Aorta (tissue), 5 donors: ENCODE results near the gene SPOP. TPM values are rescaled to one million over a fixed set of nuclear protein-coding genes. Genes with fewer than 3 reads are reported as not detected.

Source experiments
- ATAC-seq: fragments of 200-7000 bp; cut with Tn5 transposase; one replicate; pipeline ENCODE4 v1.9.1; 2022; ENCODE audit warnings: moderate library complexity; ENCODE audit not compliant: low FRiP score
- DNase-seq, 2 donors: peaks; one replicate each; pipeline ENCODE4 v3.0.0-alpha.2; 2020
- H3K27ac ChIP-seq, 2 donors: one replicate each; pipeline ENCODE4 v1.5.1; 2013; ENCODE audit warnings: low read length in 2 of 2, mild to moderate bottlenecking in 2 of 2, moderate library complexity in 2 of 2, control low read depth in 1 of 2, inconsistent platforms in 1 of 2, low read depth in 1 of 2
- H3K27me3 ChIP-seq, 2 donors: one replicate each; pipeline ENCODE4 v1.6.1; 2013; ENCODE audit warnings: control low read depth in 1 of 2, low read length in 1 of 2, mild to moderate bottlenecking in 1 of 2, moderate library complexity in 1 of 2; ENCODE audit not compliant: insufficient read depth in 2 of 2, control insufficient read depth in 1 of 2
- H3K36me3 ChIP-seq, 2 donors: one replicate each; pipeline ENCODE4 v1.6.1; 2013; ENCODE audit warnings: control low read depth in 1 of 2, low read length in 1 of 2, mild to moderate bottlenecking in 1 of 2; ENCODE audit not compliant: insufficient read depth in 2 of 2, control insufficient read depth in 1 of 2
- H3K4me1 ChIP-seq, 2 donors: one replicate each; pipeline ENCODE4 v1.6.1; 2013; ENCODE audit warnings: low read length in 2 of 2, control low read depth in 1 of 2, mild to moderate bottlenecking in 1 of 2, moderate library complexity in 1 of 2; ENCODE audit not compliant: insufficient read depth in 2 of 2, control insufficient read depth in 1 of 2
- H3K4me3 ChIP-seq, 2 donors: one replicate each; pipeline ENCODE4 v1.5.1; 2013; ENCODE audit warnings: low read length in 2 of 2, control low read depth in 1 of 2, mild to moderate bottlenecking in 1 of 2
- H3K9me3 ChIP-seq: one replicate; pipeline ENCODE4 v1.6.1; 2013; ENCODE audit warnings: mild to moderate bottlenecking, low read length; ENCODE audit not compliant: control insufficient read depth
- WGBS, 2 donors: extraction: QIAGEN DNeasy Blood & Tissue Kit; methylation state at CpG; one replicate each; pipeline ENCODE4 v1.1.7; 2013; 5-methylcytosine and 5-hydroxymethylcytosine counted together
- intact Hi-C, 2 donors: fragments of 100-400 bp; cut with DNase I; formaldehyde crosslinking; loops; one replicate each; pipeline versions ENCODE4 v1.14.2 to v1.15.0; 2022
- polyA plus RNA-seq, 2 donors: library from polyadenylated mRNA; stranded (reverse); fragments of 200-250 nt; gene quantifications; one replicate each; pipeline ENCODE4 v1.2.3, GENCODE V29; 2013
- total RNA-seq, 2 donors: library from RNA; stranded (reverse); fragmentation: NEBNext Ultra II Directional; extraction: Animal tissue kit (Norgen Biotek cat#: 25700); gene quantifications; one replicate each; pipeline ENCODE4 v1.2.1, GENCODE V29; 2021
- donor health status: healthy with polysubstance abuse.
- donor health status: Bipolar disorder and iron deficiency.
- donor health status: DM: no; HTN: no; CAD: no.
- donor health status: DM: no; HTN: no; CAD: no.
- donor health status: DM: yes; HTN: yes; CAD: no.

The SPOP gene
- total and polyA plus RNA-seq, 4 donors: 54.5 to 289 (median 86.8) TPM

DNA sequence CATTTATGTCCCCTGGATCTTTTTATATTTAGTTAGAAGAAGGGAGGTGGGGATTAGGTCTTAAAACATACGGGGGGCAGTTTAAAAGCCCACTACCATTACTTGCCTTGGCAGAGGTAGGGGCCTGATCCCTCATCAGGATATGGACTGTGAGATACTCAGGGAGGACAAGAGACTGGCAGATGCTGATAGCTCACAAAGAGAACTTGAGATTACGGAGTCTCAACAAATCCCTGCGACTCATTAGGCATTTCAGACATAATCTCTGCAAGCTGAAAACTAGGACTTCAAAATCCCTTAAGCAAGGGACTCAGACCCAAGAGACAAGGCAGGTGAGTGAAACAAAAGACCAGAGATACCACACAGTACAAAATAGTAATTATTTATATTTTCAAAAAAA, 79.0 kb downstream of the SPOP start:
- intact Hi-C loops: loop anchor here in 1 of 2 donors (5.0 kb wide), 1 partner anchor 73 kb away; no protein-coding TSS in a partner anchor
- 90 to 94% methylated on average over 3 of the region's 3 CpGs for WGBS, 2 donors
- H3K4me3 ChIP-seq: no peak overlapping the region
- H3K4me1 ChIP-seq: peaks cover 0 to 3% of the 10 kb centered on the region in 2 donors
- DNase-seq: no peak
- no peaks in the 10 kb centered on the region for H3K9me3 ChIP-seq
- peaks cover 6 to 10% of the 10 kb centered on the region in 2 donors for H3K36me3 ChIP-seq
- ATAC-seq: no peak
- no peaks in the 10 kb centered on the region for H3K27me3 ChIP-seq
- H3K27ac ChIP-seq: no peak overlapping the region

DNA sequence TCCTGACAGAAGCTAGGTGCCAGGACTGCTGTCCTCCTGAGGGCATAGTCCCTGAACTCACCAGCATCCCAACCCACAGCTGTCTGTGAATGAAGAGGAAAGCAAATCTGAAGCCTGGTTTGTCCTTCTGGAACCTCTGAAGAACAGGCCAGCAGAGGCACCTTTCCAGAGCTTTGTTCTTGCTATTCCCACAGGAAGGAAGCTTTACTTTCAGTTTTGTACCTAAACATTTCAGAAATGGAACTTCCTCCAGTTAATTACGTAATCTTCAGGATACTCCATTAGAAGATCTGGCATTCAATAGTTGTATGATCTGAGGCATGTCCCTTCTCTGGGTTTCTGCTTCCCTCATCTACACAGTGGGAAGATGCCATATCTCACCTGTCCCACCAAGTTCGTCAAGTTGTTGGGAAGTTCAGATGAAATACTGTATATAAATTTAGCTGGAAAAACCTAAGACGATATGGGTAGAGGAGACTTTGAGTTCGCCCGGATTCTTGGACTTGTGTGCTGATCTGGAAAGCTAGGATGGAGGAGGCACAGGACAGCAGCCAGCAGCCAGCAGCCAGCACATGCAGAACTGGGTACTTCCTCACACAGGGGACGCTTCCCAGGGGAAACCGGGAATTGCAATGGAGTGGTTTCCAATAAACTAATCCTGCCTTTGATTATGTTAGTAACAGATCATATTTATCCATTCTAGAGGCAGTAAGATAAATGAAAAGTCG, 79.8 kb downstream of the SPOP start:
- 45 to 52% methylated on average over 8 of the region's 8 CpGs for WGBS, 2 donors
- Histone ChIP-seq H3K27me3 (no peaks in the 10 kb centered on the region), H3K36me3 (peaks cover 6 to 10% of the 10 kb centered on the region in 2 donors), H3K4me3 (no peak overlapping the region), H3K27ac (peak overlapping the region in 1 of 2 donors; percentile 41), H3K9me3 (no peaks in the 10 kb centered on the region), H3K4me1 (no peaks in the 10 kb centered on the region)
- ATAC-seq: no peak
- intact Hi-C loops: loop anchor here in 1 of 2 donors (5.0 kb wide), 1 partner anchor 74 kb away; no protein-coding TSS in a partner anchor
- no peak for DNase-seq

DNA sequence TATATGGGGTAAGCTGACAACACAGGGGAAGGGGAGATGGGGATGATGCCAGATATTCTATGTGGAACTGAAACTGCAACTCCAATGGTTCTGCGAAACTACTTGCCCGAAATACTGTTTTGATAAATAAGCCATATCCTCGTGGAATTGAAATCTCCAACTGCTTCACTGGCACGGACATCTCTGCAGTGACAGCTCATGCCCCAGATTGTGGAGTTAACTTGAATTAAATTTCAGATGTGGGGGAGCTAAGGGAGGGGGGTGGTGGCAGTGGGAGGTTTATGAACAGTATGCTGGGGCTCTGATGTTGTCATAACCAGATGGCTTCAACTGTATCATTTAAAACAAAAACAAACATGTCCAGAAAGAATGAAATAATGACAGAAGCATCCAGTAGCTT, 80.5 kb downstream of the SPOP start:
- H3K4me3 ChIP-seq: no peak overlapping the region
- H3K27me3 ChIP-seq: no peaks in the 10 kb centered on the region
- no peak overlapping the region for H3K27ac ChIP-seq
- H3K36me3 ChIP-seq: peaks cover 6 to 10% of the 10 kb centered on the region in 2 donors
- H3K4me1 ChIP-seq: no peaks in the 10 kb centered on the region
- intact Hi-C loops: loop anchor here in 1 of 2 donors (5.0 kb wide), 1 partner anchor 75 kb away; no protein-coding TSS in a partner anchor
- DNase-seq (no peak), ATAC-seq (no peak)
- WGBS, 2 donors: 81 to 86% methylated on average over 4 of the region's 4 CpGs
- H3K9me3 ChIP-seq: no peaks in the 10 kb centered on the region

DNA sequence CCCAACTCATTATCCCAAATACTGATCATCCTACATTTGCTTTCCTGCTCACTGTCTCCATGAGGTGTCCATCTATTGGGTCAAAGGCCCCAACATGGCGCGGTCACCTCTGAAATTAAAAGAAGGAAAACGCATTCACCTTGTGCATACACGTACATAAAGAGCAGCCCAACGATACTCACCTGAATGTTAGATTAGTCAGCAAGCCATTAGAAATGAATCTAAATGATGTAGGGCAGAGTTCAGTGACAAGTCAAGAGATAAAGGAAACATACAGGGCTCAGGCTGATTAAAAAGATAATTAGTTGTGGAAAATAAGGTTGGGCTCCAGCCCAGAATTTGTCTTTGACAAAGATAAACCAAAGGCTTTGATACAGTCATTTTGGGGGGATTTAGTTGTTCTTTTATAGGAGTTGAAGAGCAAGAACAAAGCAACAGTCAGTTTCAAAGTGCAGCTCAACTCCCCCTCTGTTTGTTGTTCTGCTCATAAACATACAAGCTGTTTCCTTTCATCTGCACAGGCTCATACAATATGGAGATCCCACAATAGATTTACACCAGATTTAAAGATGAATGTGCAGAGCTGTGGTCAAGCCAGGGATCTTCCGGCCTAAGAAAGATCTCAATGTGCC, 81.2 kb downstream of the SPOP start:
- Histone ChIP-seq H3K9me3 (no peaks in the 10 kb centered on the region), H3K27me3 (no peaks in the 10 kb centered on the region), H3K27ac (no peak overlapping the region), H3K4me3 (no peak overlapping the region), H3K36me3 (peaks cover 8 to 9% of the 10 kb centered on the region in 2 donors), H3K4me1 (no peaks in the 10 kb centered on the region)
- ATAC-seq (no peak), DNase-seq (no peak)
- 93 to 96% methylated on average over 6 of the region's 6 CpGs for WGBS, 2 donors
- intact Hi-C loops: loop anchor here in 1 of 2 donors (5.0 kb wide), 1 partner anchor 76 kb away; no protein-coding TSS in a partner anchor

DNA sequence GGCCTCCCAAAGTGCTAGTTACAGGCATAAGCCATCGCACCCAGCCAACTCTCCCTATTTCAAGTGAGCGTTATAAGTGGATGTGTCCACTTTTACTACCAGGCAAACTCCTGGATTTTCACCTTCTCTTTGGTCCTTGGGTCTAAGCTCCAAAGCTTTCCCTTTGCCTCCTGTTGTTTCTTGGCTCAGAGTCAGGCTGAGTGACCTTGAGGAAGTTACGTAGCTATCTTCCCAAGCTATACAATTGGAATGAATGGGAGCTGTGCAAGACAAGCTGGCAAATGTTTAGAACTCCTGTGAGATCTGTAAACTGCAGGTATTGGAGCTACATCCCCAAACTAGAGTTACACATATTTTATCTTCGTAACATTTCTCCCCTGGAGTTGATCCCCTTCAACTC, 81.9 kb downstream of the SPOP start:
- Histone ChIP-seq H3K36me3 (peaks cover 8% of the 10 kb centered on the region in 2 donors), H3K9me3 (no peaks in the 10 kb centered on the region), H3K4me1 (no peaks in the 10 kb centered on the region), H3K27ac (no peak overlapping the region), H3K27me3 (no peaks in the 10 kb centered on the region), H3K4me3 (no peak overlapping the region)
- intact Hi-C loops: loop anchor here in 1 of 2 donors (5.0 kb wide), 1 partner anchor 76 kb away; no protein-coding TSS in a partner anchor
- ATAC-seq: no peak
- DNase-seq: no peak
- 93 to 95% methylated on average over 4 of the region's 4 CpGs for WGBS, 2 donors

DNA sequence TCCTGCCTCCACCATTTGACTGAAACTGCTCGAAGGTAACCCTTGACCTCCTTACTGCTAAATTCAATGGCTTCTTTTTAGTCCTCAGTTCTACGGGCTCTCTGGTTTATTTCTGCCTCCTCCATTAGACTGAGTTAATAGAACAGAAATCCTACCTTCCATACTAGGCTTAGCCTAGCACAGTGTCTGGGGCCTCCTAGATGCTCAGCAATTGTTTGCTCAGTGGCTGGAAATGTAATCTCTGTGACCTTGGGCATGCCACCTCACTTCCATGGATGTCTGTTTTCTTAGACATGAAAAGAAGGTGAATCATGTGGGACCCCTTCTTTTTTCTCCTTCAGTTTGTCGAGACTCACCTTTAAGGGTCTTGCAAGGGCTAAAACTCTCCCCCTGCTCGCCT, 82.6 kb downstream of the SPOP start:
- Histone ChIP-seq H3K27me3 (no peaks in the 10 kb centered on the region), H3K36me3 (peaks cover 4 to 8% of the 10 kb centered on the region in 2 donors), H3K4me3 (no peak overlapping the region), H3K4me1 (no peaks in the 10 kb centered on the region), H3K27ac (no peak overlapping the region), H3K9me3 (no peaks in the 10 kb centered on the region)
- ATAC-seq: no peak
- DNase-seq: no peak
- intact Hi-C loops: loop anchor here in 1 of 2 donors (5.0 kb wide), 1 partner anchor 77 kb away; no protein-coding TSS in a partner anchor
- WGBS, 2 donors: 90 to 95% methylated on average over 3 to 4 of the region's 4 CpGs

DNA sequence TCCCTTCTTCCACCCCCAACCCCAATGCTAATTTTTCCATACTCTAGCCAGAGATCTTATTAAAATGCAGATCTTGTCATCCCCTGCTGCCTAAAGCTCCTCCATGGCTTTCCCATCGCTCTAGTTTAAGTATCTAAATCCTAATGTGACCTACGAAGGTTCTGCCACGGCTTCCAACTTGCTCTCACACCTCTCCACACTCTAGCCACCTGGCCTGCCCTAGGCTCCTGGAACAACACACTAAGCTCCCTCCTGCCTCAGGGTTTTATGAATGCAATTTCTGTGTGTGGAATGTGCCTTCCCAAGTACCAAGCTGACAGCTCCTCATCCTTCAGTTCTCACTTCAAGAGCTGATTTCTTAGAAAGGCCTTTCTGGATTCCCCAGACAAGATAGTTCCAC, 85.6 kb downstream of the SPOP start:
- DNase-seq (no peak), ATAC-seq (no peak)
- H3K36me3 ChIP-seq: peaks cover 2 to 5% of the 10 kb centered on the region in 2 donors
- no peaks in the 10 kb centered on the region for H3K9me3 ChIP-seq
- H3K4me3 ChIP-seq: no peak overlapping the region
- peaks cover 2% of the 10 kb centered on the region in 2 donors for H3K4me1 ChIP-seq
- no peaks in the 10 kb centered on the region for H3K27me3 ChIP-seq
- 92 to 95% methylated on average over 3 of the region's 3 CpGs for WGBS, 2 donors
- no peak overlapping the region for H3K27ac ChIP-seq
- intact Hi-C loops: no loop called here

DNA sequence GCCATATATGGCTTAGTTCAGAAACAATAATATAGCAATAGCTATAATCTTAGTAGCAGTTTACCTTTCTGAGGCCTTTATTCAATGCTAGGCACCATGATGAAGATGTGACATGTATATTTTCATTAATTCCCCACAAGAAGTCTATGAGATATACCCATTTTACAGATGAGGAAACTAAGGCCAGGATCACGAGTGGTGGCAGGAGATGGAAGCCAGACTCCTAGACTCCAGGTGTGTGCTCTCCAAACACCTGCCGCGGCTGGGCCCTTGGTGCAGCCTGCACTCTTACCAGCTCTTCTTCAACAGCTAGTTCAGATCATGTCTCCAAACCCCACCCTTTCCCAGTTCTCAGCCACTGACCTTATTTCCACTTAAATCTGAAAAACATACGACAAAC, 87.0 kb downstream of the SPOP start:
- Histone ChIP-seq H3K27me3 (no peaks in the 10 kb centered on the region), H3K27ac (no peak overlapping the region), H3K36me3 (peaks cover 2% of the 10 kb centered on the region in 2 donors), H3K4me1 (peaks cover 2% of the 10 kb centered on the region in 2 donors), H3K9me3 (no peaks in the 10 kb centered on the region), H3K4me3 (no peak overlapping the region)
- DNase-seq: no peak
- 95 to 98% methylated on average over 4 of the region's 4 CpGs for WGBS, 2 donors
- intact Hi-C loops: no loop called here
- no peak for ATAC-seq
